ENCODE data around the gene MAZ. TPM values are rescaled to one million over a fixed set of nuclear protein-coding genes. Genes with fewer than 3 reads are reported as not detected.

The MAZ gene
- total RNA-seq, 6 experiments from 2014 or later, result 148 to 178 (median 165) TPM

DNA sequence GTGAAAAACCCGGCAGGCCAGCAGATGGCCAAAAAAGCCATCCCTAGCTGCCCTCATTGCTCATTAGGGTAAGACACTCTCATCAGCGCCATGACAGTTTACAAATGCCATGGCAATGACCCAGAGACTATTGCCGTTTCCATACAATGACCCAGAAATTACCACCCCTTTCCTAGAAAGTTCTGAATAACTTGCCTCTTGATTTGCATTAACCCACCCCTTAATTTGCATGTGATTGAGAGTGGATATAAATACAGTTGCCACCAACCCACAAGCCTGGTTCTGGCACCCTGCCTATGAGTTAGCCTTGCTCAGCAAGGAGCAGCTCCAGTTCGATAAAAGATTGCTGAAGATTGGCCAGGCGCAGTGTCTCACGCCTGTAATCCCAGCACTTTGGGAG lies 44.4 kb upstream of the MAZ start:
- 0 out of 2 replicates have a peak, but pooled peaks cover 6% of the 10 kb centered on the region for H3K4me1 Mint-ChIP-seq (ENCODE audit: low read depth)
- H3K36me3 Mint-ChIP-seq (ENCODE audit: low read depth), result no peaks in the 10 kb centered on the region
- H3K27ac Mint-ChIP-seq, result no peak overlapping the region
- DNase-seq, result no peak
- H3K27me3 Mint-ChIP-seq (ENCODE audit: insufficient read depth), result peaks cover 31% of the 10 kb centered on the region
- TF ChIP-seq, protein P1, sequence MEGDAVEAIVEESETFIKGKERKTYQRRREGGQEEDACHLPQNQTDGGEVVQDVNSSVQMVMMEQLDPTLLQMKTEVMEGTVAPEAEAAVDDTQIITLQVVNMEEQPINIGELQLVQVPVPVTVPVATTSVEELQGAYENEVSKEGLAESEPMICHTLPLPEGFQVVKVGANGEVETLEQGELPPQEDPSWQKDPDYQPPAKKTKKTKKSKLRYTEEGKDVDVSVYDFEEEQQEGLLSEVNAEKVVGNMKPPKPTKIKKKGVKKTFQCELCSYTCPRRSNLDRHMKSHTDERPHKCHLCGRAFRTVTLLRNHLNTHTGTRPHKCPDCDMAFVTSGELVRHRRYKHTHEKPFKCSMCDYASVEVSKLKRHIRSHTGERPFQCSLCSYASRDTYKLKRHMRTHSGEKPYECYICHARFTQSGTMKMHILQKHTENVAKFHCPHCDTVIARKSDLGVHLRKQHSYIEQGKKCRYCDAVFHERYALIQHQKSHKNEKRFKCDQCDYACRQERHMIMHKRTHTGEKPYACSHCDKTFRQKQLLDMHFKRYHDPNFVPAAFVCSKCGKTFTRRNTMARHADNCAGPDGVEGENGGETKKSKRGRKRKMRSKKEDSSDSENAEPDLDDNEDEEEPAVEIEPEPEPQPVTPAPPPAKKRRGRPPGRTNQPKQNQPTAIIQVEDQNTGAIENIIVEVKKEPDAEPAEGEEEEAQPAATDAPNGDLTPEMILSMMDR (IDR thresholded peaks at IDR 0.05), result no peak
- no peak overlapping the region for H3K4me3 Mint-ChIP-seq
- H3K9me3 Mint-ChIP-seq, result no peaks in the 10 kb centered on the region

GRCh38 chr16:29763326-29763725 lies 43.0 kb upstream of the MAZ start:
- DNase-seq, result no peak
- TF ChIP-seq, protein P1 (IDR thresholded peaks at IDR 0.05), result no peak
- Mint-ChIP-seq H3K9me3 (no peaks in the 10 kb centered on the region), H3K27me3 (ENCODE audit: insufficient read depth) (peaks cover 31% of the 10 kb centered on the region), H3K27ac (no peak overlapping the region), H3K4me1 (ENCODE audit: low read depth) (no peaks in the 10 kb centered on the region), H3K36me3 (ENCODE audit: low read depth) (no peaks in the 10 kb centered on the region), H3K4me3 (no peak overlapping the region)

GRCh38 chr16:29765167-29766032 lies 40.9 kb upstream of the MAZ start:
- H3K27ac Mint-ChIP-seq, result no peak overlapping the region
- DNase-seq, result no peak
- no peaks in the 10 kb centered on the region for H3K9me3 Mint-ChIP-seq
- no peaks in the 10 kb centered on the region for H3K4me1 Mint-ChIP-seq (ENCODE audit: low read depth)
- no peaks in the 10 kb centered on the region for H3K36me3 Mint-ChIP-seq (ENCODE audit: low read depth)
- no peak overlapping the region for H3K4me3 Mint-ChIP-seq
- TF ChIP-seq, protein P1 (IDR thresholded peaks at IDR 0.05), result no peak
- H3K27me3 Mint-ChIP-seq (ENCODE audit: insufficient read depth), result peaks cover 42% of the 10 kb centered on the region

GRCh38 chr16:29766571-29766970 lies 39.8 kb upstream of the MAZ start:
- no peak for DNase-seq
- Mint-ChIP-seq H3K27me3 (ENCODE audit: insufficient read depth) (peaks cover 37% of the 10 kb centered on the region), H3K36me3 (ENCODE audit: low read depth) (no peaks in the 10 kb centered on the region), H3K27ac (no peak overlapping the region), H3K4me3 (no peak overlapping the region), H3K4me1 (ENCODE audit: low read depth) (no peaks in the 10 kb centered on the region), H3K9me3 (no peaks in the 10 kb centered on the region)
- TF ChIP-seq, protein P1 (IDR thresholded peaks at IDR 0.05), result no peak

- no peak for DNase-seq
- Mint-ChIP-seq H3K9me3 (no peaks in the 10 kb centered on the region), H3K36me3 (ENCODE audit: low read depth) (no peaks in the 10 kb centered on the region), H3K27me3 (ENCODE audit: insufficient read depth) (peaks cover 35% of the 10 kb centered on the region), H3K27ac (no peak overlapping the region), H3K4me3 (no peak overlapping the region), H3K4me1 (ENCODE audit: low read depth) (no peaks in the 10 kb centered on the region)
- TF ChIP-seq, protein P1 (IDR thresholded peaks at IDR 0.05), result no peak
These were observed 39.3 kb upstream of the MAZ start for GRCh38 chr16:29767062-29767461.
